Right lung (tissue), 5 donors: ENCODE results near the gene SLC6A8. TPM values are rescaled to one million over a fixed set of nuclear protein-coding genes. Genes with fewer than 3 reads are reported as not detected.

ENCODE experiments used
- DNase-seq, 2 donors: peaks; one replicate each; pipeline ENCODE4 v3.0.0-alpha.2; 2013
- polyA plus RNA-seq, 5 donors: library from polyadenylated mRNA; unstranded; fragments of 120-200 nt; gene quantifications; one replicate each; pipeline versions ENCODE4 v1.2.1 to v1.2.3, GENCODE V29; 2013; ENCODE audit warnings: inconsistent platforms in 1 of 5, low replicate concordance in 1 of 5; ENCODE audit not compliant: insufficient read length in 5 of 5, insufficient read depth in 1 of 5

Gene SLC6A8
- polyA plus RNA-seq, 5 donors, result 3.7 to 9.8 (median 7.8) TPM

GRCh38 chrX:153706799-153707198 lies 19.1 kb downstream of the SLC6A8 start:
- no peak for DNase-seq

- DNase-seq, result no peak
Observed at GRCh38 chrX:153707406-153707805, 19.7 kb downstream of the SLC6A8 start.

DNA sequence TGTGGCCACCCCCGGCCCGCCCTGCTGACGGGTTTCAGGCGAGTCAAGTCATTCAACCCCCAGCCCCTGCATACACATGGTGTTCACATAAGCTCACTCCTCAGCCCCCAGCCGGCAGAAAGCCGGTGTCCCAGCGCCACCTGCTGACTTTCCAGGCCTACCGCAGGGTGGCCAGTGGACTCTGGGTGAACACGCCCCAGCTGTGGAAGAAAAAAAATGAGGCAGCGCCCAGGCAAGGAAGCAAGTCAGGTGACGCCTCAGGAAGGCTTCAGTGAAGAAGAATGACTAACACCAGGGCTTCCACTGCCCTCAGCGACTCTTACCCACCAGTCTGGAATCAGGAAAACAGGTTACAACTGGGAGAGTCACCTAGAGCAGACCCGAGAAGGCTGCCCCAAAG lies 20.7 kb downstream of the SLC6A8 start:
- no peak for DNase-seq

DNA sequence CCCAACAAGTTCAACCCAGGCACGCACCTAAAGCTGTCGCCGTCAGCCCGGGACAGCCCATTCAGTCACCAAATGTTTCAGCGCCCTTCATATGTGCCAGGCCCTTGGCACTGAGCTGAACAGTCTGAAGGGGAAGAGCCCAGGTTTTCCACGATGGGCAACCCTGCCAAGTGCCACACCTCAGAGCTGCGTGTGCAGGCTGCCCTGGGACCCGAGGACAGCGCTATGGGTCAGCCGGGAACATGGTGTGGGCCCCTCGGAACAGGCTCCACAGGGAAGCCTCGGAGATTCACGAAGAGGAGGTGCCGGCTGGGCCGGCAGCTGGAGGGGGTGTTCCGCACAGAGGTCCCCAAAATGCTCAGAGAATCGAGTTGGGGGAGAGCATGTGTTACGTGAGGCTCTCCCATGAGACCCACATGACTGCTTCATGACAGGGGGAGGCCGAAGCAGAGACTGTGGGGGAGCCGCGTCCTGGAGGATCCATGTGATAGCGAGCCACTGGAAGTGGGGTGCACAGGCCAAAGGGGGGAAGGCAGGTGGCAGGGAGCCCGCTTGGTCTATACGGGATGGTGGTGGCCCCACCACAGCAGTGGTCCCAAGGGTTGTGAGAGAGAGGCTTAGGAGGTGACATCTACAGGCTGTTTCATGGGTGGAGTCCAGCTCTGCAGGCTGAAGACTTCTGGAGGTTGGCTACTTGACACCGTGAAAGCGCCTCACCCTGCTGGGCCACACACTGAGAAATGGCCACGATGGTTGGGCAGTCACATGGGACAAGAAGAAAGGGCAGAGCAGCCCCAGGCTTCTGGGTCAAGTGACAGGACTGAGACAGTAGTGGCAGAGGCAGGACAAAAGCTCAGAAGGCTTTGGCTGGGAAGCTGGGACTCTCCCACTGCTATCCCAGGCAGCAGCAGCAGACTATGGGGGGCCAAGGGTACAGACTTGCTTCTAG lies 22.3 kb downstream of the SLC6A8 start:
- DNase-seq, result no peak

DNA sequence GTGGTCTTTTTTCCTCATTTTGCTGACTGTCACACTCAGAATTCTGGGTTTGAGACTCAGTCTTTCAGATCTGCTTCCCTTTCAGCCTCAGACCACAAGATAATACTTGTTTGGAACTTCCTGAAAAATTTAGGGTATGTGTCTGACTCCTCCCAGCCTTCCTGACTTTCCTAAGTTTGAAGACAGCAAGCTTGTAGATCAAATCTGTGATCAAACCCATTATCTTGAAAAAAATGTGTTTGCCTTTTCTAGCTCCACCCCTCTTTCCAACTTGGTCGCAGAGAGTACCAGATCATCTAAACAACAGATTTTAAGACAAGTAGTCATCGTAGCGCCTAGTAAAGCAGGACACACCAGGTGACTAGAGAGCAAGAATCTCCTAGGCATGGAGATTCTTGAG lies 26.5 kb downstream of the SLC6A8 start:
- DNase-seq, result no peak

- DNase-seq, result no peak
Observed at GRCh38 chrX:153717445-153717844, 29.7 kb downstream of the SLC6A8 start.

GRCh38 chrX:153719238-153719637 lies 31.5 kb downstream of the SLC6A8 start:
- no peak for DNase-seq

DNA sequence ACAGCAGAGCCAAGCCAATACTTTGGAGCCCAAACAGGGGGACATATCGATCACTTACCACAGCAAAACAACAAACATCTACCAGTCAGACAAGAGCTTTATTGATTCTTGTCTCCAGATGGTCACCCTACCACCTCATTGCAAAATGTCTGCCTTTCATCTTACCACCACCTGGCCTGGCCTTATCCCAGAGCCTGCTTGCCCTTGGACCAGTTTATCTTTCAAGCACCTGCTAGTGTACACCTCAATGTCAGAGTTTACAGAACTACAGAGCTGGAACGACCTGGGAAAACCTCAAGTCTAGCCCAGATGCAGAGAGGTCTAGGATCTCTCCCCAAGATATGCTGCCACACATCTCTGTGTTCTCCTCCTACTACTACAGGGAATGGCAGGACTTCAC lies 32.0 kb downstream of the SLC6A8 start:
- DNase-seq, result no peak

- no peak for DNase-seq
Observed at GRCh38 chrX:153722704-153723350, 35.1 kb downstream of the SLC6A8 start.

DNA sequence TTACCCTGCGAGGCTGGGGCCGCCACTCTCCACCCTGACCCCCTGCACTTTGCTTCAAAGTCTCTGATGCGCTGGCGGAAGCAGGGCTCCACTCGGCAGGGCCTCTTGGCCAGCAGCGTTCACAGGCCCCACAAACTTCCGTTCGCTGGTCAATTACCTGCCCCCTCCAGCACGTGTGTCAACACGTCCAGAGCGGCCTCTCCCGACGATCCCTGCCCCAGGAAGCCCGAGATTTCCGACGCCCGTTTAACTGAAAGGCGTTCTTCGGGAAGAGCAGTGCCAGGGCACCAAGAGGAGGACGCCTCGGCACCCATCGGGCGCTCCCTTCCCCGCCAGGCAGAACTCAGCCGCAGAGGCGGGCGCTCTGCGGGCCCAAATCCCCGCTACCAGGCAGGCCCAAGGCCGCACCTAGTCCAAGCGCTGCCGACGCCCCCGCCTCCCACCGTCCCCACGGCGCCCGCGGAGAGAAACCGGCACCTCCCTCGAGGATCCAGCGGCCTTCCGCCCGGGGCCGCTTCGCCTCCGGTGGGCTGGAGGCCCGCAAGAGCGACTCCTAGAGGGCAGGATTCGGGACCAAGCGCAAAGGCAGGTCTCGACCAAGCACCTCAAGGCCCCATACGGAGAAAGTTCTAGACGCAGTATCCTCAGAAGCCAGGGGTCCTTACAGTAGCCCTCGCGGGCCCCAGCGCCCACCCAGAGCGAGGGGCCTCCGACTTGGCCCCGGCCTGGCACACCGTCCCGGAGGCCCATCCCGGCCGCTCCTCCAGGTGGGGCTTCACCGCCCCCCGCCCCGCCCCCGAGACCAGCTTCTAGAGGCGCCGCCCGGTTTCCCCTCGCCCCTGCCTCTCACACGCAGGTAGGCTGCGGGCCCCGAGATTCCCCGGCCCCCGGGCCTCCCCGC lies 35.9 kb downstream of the SLC6A8 start:
- no peak for DNase-seq

DNA sequence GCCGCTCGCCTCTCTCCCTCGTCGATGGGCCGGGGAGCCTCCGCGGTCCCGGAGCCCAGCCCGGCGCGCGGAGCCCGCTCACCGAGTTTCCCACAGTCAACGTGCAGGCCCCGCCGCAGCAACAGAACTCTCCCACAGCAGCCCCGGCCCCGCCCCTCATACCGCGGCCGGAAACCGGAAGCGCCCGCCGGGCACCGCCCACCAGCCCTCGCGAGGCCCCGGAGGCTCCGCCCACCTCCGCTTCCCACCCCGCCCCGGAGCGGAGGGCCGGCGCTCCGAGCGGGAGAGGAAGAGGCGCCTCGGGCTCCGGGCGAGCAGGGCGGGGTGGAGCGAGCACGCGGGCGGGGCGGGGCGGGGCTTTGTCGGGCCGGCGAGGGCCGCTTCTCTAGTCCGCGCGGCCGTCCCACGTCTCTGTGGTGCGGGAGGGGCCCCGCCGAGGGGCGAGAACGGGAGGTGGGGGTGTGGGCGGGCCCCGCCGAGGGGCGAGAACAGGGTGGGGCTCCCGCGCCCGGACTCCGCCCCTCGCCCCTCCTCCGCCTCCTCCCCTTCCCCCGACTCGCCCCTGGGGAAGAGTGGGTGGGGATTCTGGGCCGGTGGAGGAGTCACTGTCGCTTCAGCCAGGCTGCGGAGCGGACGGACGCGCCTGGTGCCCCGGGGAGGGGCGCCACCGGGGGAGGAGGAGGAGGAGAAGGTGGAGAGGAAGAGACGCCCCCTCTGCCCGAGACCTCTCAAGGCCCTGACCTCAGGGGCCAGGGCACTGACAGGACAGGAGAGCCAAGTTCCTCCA lies 36.7 kb downstream of the SLC6A8 start, which contains the start of the genes ABCD1 and BCAP31:
Gene ABCD1 (plus strand): TSS at position 605 of the 787 bp plus-strand sequence. CDS start 411 bp downstream, outside the sequence.
Gene BCAP31 (minus strand): TSS at position 136 of the 787 bp plus-strand sequence. CDS start 1,143 bp downstream, outside the sequence.
- peak; percentile 83 to 85 for DNase-seq

DNA sequence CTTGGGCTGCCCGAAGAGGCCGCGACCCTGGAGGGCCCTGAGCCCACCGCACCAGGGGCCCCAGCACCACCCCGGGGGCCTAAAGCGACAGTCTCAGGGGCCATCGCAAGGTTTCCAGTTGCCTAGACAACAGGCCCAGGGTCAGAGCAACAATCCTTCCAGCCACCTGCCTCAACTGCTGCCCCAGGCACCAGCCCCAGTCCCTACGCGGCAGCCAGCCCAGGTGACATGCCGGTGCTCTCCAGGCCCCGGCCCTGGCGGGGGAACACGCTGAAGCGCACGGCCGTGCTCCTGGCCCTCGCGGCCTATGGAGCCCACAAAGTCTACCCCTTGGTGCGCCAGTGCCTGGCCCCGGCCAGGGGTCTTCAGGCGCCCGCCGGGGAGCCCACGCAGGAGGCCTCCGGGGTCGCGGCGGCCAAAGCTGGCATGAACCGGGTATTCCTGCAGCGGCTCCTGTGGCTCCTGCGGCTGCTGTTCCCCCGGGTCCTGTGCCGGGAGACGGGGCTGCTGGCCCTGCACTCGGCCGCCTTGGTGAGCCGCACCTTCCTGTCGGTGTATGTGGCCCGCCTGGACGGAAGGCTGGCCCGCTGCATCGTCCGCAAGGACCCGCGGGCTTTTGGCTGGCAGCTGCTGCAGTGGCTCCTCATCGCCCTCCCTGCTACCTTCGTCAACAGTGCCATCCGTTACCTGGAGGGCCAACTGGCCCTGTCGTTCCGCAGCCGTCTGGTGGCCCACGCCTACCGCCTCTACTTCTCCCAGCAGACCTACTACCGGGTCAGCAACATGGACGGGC lies 37.5 kb downstream of the SLC6A8 start:
- no peak for DNase-seq

DNA sequence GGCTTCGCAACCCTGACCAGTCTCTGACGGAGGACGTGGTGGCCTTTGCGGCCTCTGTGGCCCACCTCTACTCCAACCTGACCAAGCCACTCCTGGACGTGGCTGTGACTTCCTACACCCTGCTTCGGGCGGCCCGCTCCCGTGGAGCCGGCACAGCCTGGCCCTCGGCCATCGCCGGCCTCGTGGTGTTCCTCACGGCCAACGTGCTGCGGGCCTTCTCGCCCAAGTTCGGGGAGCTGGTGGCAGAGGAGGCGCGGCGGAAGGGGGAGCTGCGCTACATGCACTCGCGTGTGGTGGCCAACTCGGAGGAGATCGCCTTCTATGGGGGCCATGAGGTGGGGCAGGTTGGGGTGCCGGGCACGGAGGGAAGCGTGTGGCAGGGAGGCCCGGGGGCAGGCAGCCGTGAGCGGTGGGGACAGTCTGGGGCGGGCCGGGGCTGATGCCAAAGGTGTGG lies 38.1 kb downstream of the SLC6A8 start:
- DNase-seq, result no peak

- DNase-seq, result no peak
Observed at GRCh38 chrX:153726286-153727122, 38.8 kb downstream of the SLC6A8 start.

- no peak for DNase-seq
Observed at GRCh38 chrX:153727123-153727931, 39.6 kb downstream of the SLC6A8 start.

DNA sequence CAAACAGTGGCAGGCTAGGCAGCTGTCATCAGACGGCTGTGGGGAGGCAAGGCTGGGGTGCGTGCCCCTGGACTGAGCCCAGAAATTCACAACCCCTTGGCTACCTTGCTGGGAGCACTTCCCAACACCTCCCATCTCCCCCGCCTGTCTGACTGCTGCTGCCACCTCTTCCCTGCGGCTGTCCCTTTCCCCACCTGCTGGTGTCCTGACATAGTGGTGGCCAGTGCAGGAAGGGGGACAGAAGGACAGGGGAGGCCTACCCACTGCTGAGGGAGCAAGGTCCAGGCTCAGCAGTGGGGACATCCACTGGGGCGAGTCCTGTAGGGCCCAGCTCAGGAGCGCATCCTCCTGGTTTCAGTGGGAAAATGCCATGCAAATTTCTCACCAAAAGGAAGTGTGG lies 40.4 kb downstream of the SLC6A8 start:
- DNase-seq, result no peak

DNA sequence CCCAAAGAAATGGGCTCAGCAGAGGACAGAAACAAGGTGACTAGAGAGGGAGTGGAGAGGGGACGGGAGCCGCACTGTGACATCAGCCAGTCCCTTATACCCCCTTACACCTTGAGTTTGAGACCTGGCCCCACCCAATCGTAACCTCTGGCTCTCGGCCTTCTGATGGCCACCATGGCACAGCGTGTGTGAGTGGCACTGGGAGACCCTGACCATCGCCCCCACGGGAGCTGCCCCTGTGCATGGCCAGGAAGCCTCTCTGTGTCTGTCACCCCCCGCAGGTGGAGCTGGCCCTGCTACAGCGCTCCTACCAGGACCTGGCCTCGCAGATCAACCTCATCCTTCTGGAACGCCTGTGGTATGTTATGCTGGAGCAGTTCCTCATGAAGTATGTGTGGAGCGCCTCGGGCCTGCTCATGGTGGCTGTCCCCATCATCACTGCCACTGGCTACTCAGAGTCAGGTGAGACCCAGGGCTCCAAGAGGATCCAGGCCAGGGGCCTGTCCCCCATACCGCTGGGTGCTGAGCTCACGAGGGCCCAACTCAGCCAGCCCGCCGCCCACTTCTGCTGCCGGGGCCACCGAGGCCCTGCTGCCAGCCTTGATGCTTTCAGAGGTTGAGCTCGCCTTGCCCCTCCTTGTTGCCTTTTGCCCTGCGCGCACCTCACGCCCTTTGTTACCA lies 41.4 kb downstream of the SLC6A8 start:
- no peak for DNase-seq
